Tibial nerve (tissue), 4 donors: ENCODE data around the gene SOCS7.

Experiments used
- CTCF ChIP-seq, 5 experiments: fragments of 200-600 bp in 3 of 5; fragments of 450-650 bp in 2 of 5; sonication (generic) in 3 of 5; IDR thresholded peaks; one replicate each; pipeline ENCODE4 v1.5.1; 2016 to 2019; ENCODE audit warnings: antibody characterized with exemption in 5 of 5, mild to moderate bottlenecking in 3 of 5, moderate library complexity in 2 of 5
- EP300 ChIP-seq, 2 donors: sonication (generic); formaldehyde crosslinking; IDR thresholded peaks; one replicate each; pipeline ENCODE4 v1.6.1; 2017; ENCODE audit warnings: antibody characterized with exemption in 2 of 2, mild to moderate bottlenecking in 1 of 2
- POLR2A ChIP-seq, 2 donors: fragments of 450-650 bp; IDR thresholded peaks; one replicate each; pipeline ENCODE4 v1.6.1; 2017; ENCODE audit warnings: antibody characterized with exemption in 2 of 2, mild to moderate bottlenecking in 2 of 2, moderate library complexity in 2 of 2

- TF ChIP-seq POLR2A (IDR thresholded peaks at IDR 0.05) = no peak
- TF ChIP-seq CTCF (IDR thresholded peaks at IDR 0.05) = no peak
- TF ChIP-seq EP300 (IDR thresholded peaks at IDR 0.05) = no peak
Observed at GRCh38 chr17:38395090-38395489, 43.4 kb downstream of the SOCS7 start.
